Stomach (tissue), 4 donors: Measurements from ENCODE around the gene RAC2.

Source experiments
- CTCF ChIP-seq, 7 experiments: fragments of 450-650 bp in 4 of 7; fragments of 200-600 bp in 3 of 7; sonication (generic) in 3 of 7; IDR thresholded peaks; one replicate each; pipeline ENCODE4 v1.5.1; 2016 to 2019; ENCODE audit warnings: antibody characterized with exemption in 7 of 7, control low read depth in 2 of 7, mild to moderate bottlenecking in 1 of 7
- EP300 ChIP-seq: sonication (generic); formaldehyde crosslinking; IDR thresholded peaks from one replicate; pipeline ENCODE4 v1.6.1; 2017; ENCODE audit warnings: antibody characterized with exemption
- POLR2A ChIP-seq, 4 donors: fragments of 450-650 bp; IDR thresholded peaks; one replicate each; pipeline ENCODE4 v1.6.1; 2016; ENCODE audit warnings: antibody characterized with exemption in 4 of 4, control low read depth in 2 of 4, mild to moderate bottlenecking in 1 of 4, moderate library complexity in 1 of 4
- POLR2AphosphoS5 ChIP-seq, 3 donors: sonication (generic); formaldehyde crosslinking; IDR thresholded peaks; one replicate each; pipeline ENCODE4 v1.6.1; 2016; ENCODE audit warnings: antibody characterized with exemption in 3 of 3

- TF ChIP-seq CTCF (IDR thresholded peaks at IDR 0.05) (no peak), EP300 (no peak), POLR2A (IDR thresholded peaks at IDR 0.05) (no peak), POLR2AphosphoS5 (IDR thresholded peaks at IDR 0.05) (no peak)
Observed at GRCh38 chr22:37186997-37187522, 57.0 kb downstream of the RAC2 start.
